ENCODE measurements around the gene STK10.

The STK10 gene

DNA sequence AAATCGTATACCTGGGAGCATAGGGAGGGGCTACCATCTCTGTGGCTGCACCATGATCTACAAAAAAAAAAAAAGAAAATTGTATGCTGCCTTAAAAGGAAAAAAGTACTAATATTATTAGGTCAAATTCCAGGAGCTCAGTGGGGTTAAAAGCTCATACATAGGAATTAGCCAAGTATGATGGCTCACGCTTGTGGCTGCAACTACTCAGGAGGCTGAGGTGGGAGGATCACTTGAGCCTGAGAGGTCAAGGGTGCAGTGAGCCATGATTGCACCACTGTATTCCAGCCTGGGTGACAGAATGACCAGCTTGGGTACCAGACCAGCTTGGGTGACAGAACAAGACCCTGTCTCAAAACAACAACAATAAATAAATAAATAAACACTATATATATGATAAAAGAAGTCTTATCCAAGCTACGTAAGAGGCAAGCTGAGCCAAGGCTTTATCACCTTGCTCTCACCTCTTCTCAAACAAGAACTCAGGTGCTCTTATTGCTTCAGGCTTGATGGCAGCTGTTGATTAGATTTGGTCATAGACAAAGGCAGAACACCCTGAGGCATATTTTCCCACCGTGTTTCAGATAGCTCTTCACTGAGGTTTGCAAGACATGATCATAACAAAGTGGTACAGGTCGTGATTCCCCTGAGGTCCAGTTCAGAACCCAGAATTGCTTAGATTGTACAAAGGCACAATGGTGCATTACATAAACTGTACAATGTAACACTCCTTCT is 178.3 kb downstream of the STK10 start:
- H3K9me3 ChIP-seq (ENCODE audit: control insufficient read depth in 1 of 2, low read length in 2 of 2), result no peaks in the 10 kb centered on the region
- H3K27ac ChIP-seq (ENCODE audit: low read length), result no peak overlapping the region
- H3K27me3 ChIP-seq (ENCODE audit: low read depth, low read length), result no peaks in the 10 kb centered on the region
- H3K4me1 ChIP-seq (ENCODE audit: control insufficient read depth in 1 of 2, insufficient read depth in 2 of 2, low read length in 2 of 2), result peaks cover 0 to 15% of the 10 kb centered on the region in 2 donors
- H3K4me3 ChIP-seq (ENCODE audit: low read depth in 1 of 2, low read length in 2 of 2), result no peak overlapping the region
- H3K36me3 ChIP-seq (ENCODE audit: control insufficient read depth in 1 of 2, insufficient read depth in 2 of 2, low read length in 2 of 2), result peaks cover 0 to 10% of the 10 kb centered on the region in 2 donors

DNA sequence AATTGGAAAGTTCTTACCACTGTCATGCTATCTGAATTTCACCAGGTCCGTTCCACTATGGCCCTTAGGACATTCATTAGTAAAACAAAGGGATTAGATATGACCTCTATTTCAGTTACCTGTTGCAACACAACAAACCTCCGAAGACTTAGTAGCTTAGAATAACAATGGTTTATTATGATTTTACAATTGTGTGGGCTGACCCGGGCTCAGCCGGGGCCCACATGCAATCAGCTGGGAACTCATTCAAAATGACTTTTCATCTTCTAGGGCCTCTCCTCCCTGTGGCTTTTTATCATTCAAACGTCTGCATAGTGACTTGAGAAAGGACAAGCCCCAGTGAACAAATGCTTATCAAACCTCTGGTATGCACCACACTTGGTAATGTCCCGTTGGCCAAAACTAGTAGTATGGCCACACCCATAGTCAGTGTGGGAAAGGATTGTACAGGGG is 179.3 kb downstream of the STK10 start:
- Histone ChIP-seq H3K4me1 (ENCODE audit: control insufficient read depth in 1 of 2, insufficient read depth in 2 of 2, low read length in 2 of 2) (peaks cover 5 to 22% of the 10 kb centered on the region in 2 donors), H3K27me3 (ENCODE audit: low read depth, low read length) (no peaks in the 10 kb centered on the region), H3K27ac (ENCODE audit: low read length) (no peak overlapping the region), H3K4me3 (ENCODE audit: low read depth in 1 of 2, low read length in 2 of 2) (no peak overlapping the region), H3K36me3 (ENCODE audit: control insufficient read depth in 1 of 2, insufficient read depth in 2 of 2, low read length in 2 of 2) (peaks cover 0 to 10% of the 10 kb centered on the region in 2 donors), H3K9me3 (ENCODE audit: control insufficient read depth in 1 of 2, low read length in 2 of 2) (no peaks in the 10 kb centered on the region)

DNA sequence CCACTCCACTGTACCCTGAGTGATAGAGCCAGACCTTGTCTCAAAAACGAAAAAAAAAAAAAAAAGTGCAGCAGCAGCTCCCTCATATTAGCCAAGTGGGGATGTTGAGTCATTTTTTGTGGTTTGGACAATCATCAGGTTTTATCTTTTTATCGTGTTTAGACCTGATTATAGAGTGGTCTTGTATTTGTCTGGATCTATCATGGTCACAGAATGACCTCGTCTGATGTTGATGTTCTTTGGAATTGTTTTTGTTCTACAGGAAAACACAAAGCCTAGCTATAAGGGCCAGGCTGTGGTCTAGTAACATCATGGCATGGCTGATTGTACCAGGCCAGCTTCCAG is 179.9 kb downstream of the STK10 start:
- no peak overlapping the region for H3K27ac ChIP-seq (ENCODE audit: low read length)
- no peaks in the 10 kb centered on the region for H3K9me3 ChIP-seq (ENCODE audit: control insufficient read depth in 1 of 2, low read length in 2 of 2)
- peaks cover 0 to 10% of the 10 kb centered on the region in 2 donors for H3K36me3 ChIP-seq (ENCODE audit: control insufficient read depth in 1 of 2, insufficient read depth in 2 of 2, low read length in 2 of 2)
- no peak overlapping the region for H3K4me3 ChIP-seq (ENCODE audit: low read depth in 1 of 2, low read length in 2 of 2)
- no peaks in the 10 kb centered on the region for H3K27me3 ChIP-seq (ENCODE audit: low read depth, low read length)
- H3K4me1 ChIP-seq (ENCODE audit: control insufficient read depth in 1 of 2, insufficient read depth in 2 of 2, low read length in 2 of 2), result peaks cover 12 to 28% of the 10 kb centered on the region in 2 donors

DNA sequence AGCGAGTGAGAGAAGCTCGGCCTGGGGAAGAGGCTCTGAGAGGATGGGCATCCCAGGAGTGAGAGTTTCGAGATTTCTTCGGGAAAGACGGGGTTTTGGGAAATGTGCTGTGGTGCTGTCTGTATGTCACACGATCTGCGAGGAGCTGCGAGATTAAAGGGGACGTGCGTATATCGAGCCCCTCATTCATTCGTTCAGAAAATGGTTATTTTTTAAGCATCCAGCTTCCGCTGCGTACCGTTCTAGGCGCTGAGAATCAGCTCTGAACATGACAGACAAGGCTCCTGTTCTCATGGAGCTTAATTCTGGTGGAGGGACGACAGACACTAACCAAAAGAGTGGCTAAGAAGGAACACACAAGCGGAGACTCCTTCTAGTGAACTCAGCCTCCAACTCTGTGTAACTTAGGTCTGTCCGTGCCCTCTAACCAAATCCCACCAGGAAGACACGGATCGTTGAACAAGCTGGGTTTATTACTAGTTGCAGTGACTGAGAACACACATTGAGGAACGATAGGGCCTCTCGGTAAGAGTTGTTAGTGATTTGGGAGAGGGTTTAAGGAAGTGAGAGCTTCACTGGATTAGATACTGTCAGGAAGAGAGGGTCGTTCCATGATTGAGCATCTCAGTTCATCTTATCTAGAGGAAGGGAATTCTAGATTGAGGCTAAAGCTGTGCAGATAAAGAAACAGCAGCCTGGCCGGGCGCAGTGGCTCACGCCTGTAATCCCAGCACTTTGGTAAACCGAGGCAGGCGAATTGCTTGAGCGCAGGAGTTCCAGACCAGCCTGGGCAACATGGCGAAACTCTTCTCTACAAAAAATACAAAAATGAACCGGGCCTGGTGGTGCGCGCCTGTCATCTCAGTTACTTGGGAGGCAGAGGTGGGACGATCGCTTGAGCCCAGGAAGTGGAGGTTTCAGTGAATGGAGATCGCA is 180.6 kb downstream of the STK10 start:
- peak overlapping the region; percentile 93 for H3K27ac ChIP-seq (ENCODE audit: low read length)
- peaks cover 15 to 28% of the 10 kb centered on the region in 2 donors for H3K4me1 ChIP-seq (ENCODE audit: control insufficient read depth in 1 of 2, insufficient read depth in 2 of 2, low read length in 2 of 2)
- H3K27me3 ChIP-seq (ENCODE audit: low read depth, low read length), result no peaks in the 10 kb centered on the region
- H3K4me3 ChIP-seq (ENCODE audit: low read depth in 1 of 2, low read length in 2 of 2), result peak overlapping the region; percentile 92
- H3K36me3 ChIP-seq (ENCODE audit: control insufficient read depth in 1 of 2, insufficient read depth in 2 of 2, low read length in 2 of 2), result peaks cover 0 to 10% of the 10 kb centered on the region in 2 donors
- no peaks in the 10 kb centered on the region for H3K9me3 ChIP-seq (ENCODE audit: control insufficient read depth in 1 of 2, low read length in 2 of 2)

DNA sequence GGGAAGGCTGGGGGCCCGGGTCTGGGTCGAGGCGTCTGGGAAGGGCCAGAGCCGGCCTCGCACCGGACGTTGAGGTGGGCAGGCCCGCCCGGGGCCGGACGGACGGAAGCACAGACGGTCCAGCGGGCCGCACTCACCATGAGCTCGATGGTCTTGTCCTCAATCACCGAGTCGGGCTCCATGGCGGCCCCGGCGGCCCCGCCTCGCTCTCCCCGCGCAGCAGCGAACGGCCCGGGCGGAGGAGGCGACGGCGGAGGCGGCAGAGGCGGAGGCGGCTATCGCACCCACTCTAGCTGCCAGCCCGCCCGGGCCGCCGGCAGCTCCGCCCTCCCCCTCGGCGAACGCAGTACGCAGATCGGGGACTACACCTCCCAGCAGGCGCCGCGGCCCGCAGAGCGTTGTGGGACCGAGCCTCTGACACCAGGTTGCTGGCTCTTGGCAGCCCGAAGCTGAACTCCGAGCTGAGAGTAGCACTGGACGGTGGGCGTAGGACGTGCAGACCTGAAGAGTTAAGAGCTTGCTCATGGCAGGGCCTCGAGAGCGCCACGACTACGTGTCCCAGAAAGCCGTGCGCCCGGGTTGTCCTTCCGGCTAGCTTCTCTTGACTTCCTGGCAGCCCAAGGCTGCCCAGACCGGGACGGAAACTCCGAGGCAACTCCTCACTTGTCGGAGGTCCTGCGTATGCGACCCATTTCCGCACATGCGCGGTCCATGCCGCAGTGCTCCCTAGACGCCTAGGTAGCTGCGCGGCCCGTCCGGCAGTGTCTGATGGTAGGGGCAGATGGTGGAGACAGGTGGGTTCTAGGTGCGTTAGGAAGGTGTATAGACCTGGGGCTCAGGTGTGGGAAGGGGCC is 181.5 kb downstream of the STK10 start, which contains the start of gene FBXW11:
Gene FBXW11, minus strand, starts transcription at position 318 of the 854 bp plus-strand sequence. Its CDS starts 136 bp downstream, at position 182.
- Histone ChIP-seq H3K4me3 (ENCODE audit: low read depth in 1 of 2, low read length in 2 of 2) (peak within 1 kb of the TSS; percentile 92), H3K36me3 (ENCODE audit: control insufficient read depth in 1 of 2, insufficient read depth in 2 of 2, low read length in 2 of 2) (peaks cover 0 to 10% of the 10 kb centered on the region in 2 donors), H3K27me3 (ENCODE audit: low read depth, low read length) (no peaks in the 10 kb centered on the region), H3K9me3 (ENCODE audit: control insufficient read depth in 1 of 2, low read length in 2 of 2) (no peaks in the 10 kb centered on the region), H3K27ac (ENCODE audit: low read length) (peak within 1 kb of the TSS; percentile 93), H3K4me1 (ENCODE audit: control insufficient read depth in 1 of 2, insufficient read depth in 2 of 2, low read length in 2 of 2) (peaks cover 15 to 28% of the 10 kb centered on the region in 2 donors)

DNA sequence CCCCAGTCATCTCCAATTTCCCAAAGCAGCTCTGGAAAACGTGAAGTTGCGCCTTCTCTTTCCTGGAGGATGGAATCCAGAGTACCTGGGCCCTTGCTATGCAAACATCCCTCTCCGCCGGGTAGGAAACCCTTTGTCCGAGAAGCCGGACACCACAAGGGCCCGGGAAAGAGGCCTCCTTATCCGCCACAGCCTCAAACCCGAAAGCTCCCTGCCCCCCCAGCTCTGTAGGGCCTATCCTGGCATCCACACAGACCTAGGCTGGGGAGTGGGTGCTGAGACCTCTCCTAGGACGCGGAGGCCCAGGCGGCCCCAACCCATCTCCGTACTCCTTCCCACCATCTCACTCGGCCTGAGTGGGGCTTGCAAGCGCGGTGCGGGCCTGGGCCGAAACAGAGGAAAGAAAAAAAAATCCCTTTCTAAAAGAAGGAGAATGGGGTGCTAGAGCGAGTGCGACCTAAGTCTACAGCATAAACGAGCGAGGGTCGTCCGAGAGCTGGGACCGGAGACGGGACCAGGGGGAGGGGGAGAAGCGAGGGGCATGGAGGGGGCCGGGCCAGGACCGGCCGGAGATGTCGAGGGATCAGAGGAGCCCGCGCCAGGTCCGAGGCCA is 182.2 kb downstream of the STK10 start:
- Histone ChIP-seq H3K4me1 (ENCODE audit: control insufficient read depth in 1 of 2, insufficient read depth in 2 of 2, low read length in 2 of 2) (peaks cover 15 to 28% of the 10 kb centered on the region in 2 donors), H3K36me3 (ENCODE audit: control insufficient read depth in 1 of 2, insufficient read depth in 2 of 2, low read length in 2 of 2) (peaks cover 0 to 10% of the 10 kb centered on the region in 2 donors), H3K27me3 (ENCODE audit: low read depth, low read length) (no peaks in the 10 kb centered on the region), H3K4me3 (ENCODE audit: low read depth in 1 of 2, low read length in 2 of 2) (peak overlapping the region; percentile 92), H3K9me3 (ENCODE audit: control insufficient read depth in 1 of 2, low read length in 2 of 2) (no peaks in the 10 kb centered on the region), H3K27ac (ENCODE audit: low read length) (peak overlapping the region; percentile 93)

DNA sequence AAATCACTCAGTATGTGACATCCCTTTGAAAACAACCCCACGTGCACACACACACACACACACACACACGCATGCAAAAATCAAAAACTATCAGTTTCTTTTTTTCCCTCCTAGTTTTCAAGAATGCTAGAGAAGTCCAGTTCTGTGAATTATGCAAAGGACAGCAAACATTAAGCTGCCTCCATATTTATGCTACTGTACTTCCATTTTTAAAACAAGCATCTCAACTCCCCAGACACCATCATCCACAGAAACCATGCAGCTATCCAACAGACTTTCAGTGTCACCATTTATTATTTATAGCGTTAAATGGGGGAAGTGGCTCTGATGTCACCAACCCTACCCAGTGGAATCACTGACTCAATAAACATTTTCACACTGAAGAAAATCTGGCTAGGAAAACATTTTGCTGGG is 183.2 kb downstream of the STK10 start:
- H3K4me3 ChIP-seq (ENCODE audit: low read depth in 1 of 2, low read length in 2 of 2), result peak overlapping the region; percentile 92
- H3K27ac ChIP-seq (ENCODE audit: low read length), result peak overlapping the region; percentile 93
- H3K4me1 ChIP-seq (ENCODE audit: control insufficient read depth in 1 of 2, insufficient read depth in 2 of 2, low read length in 2 of 2), result peaks cover 15 to 30% of the 10 kb centered on the region in 2 donors
- H3K9me3 ChIP-seq (ENCODE audit: control insufficient read depth in 1 of 2, low read length in 2 of 2), result no peaks in the 10 kb centered on the region
- H3K36me3 ChIP-seq (ENCODE audit: control insufficient read depth in 1 of 2, insufficient read depth in 2 of 2, low read length in 2 of 2), result peaks cover 0 to 10% of the 10 kb centered on the region in 2 donors
- no peaks in the 10 kb centered on the region for H3K27me3 ChIP-seq (ENCODE audit: low read depth, low read length)

DNA sequence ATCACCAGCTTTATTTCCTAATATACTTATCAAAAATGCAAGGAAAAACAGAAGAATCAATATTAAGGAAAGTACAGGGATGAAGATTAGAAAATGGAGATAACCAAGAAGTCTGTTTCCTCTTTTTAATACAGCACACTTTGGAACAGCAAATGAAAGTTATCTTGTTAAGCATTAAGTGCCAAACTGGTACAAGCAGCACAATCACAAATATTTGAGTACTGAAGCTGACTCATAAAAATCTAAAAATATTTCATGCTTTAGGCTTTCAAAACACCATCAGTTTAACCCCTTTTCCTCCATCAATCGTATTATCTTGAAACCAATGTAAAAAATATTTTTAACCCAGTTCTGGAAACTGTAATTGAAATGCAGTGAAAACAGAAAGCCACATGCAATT is 184.3 kb downstream of the STK10 start:
- Histone ChIP-seq H3K9me3 (ENCODE audit: control insufficient read depth in 1 of 2, low read length in 2 of 2) (no peaks in the 10 kb centered on the region), H3K36me3 (ENCODE audit: control insufficient read depth in 1 of 2, insufficient read depth in 2 of 2, low read length in 2 of 2) (peaks cover 0 to 10% of the 10 kb centered on the region in 2 donors), H3K4me3 (ENCODE audit: low read depth in 1 of 2, low read length in 2 of 2) (no peak overlapping the region), H3K27me3 (ENCODE audit: low read depth, low read length) (no peaks in the 10 kb centered on the region), H3K27ac (ENCODE audit: low read length) (peak overlapping the region; percentile 18), H3K4me1 (ENCODE audit: control insufficient read depth in 1 of 2, insufficient read depth in 2 of 2, low read length in 2 of 2) (peaks cover 15 to 35% of the 10 kb centered on the region in 2 donors)

DNA sequence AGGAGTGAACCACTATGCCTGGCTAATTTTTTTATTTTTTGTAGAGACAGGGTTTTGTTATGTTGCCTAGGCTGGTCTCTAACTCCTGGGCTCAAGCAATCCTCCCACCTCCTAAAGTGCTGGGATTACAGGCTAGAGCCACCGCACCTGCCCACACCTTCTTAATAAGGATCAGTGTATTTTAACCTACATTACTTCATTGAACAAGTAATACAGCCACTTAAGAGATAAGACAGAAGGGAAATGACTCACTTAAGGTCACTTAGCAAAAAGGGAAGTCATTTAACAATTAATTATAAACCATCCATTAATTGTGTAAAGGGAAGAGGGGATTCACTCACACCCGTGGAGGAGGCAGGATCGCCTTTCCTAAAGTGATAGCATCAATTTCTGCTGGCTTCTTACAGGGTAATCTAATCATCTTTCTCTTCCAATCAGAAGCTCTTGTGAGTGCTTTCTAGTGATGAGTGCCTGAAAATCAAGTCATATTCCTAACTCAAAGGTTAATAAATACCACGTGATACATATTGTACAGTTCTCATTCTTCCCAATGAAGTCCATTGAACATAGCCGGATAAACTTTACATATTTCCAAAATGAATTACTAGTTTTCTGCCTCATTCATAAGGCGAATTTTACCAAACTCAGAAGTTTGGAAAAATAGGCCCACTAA is 185.0 kb downstream of the STK10 start:
- Histone ChIP-seq H3K27me3 (ENCODE audit: low read depth, low read length) (no peaks in the 10 kb centered on the region), H3K4me1 (ENCODE audit: control insufficient read depth in 1 of 2, insufficient read depth in 2 of 2, low read length in 2 of 2) (peaks cover 15 to 33% of the 10 kb centered on the region in 2 donors), H3K36me3 (ENCODE audit: control insufficient read depth in 1 of 2, insufficient read depth in 2 of 2, low read length in 2 of 2) (peaks cover 0 to 10% of the 10 kb centered on the region in 2 donors), H3K4me3 (ENCODE audit: low read depth in 1 of 2, low read length in 2 of 2) (no peak overlapping the region), H3K27ac (ENCODE audit: low read length) (peak overlapping the region; percentile 18), H3K9me3 (ENCODE audit: control insufficient read depth in 1 of 2, low read length in 2 of 2) (no peaks in the 10 kb centered on the region)

DNA sequence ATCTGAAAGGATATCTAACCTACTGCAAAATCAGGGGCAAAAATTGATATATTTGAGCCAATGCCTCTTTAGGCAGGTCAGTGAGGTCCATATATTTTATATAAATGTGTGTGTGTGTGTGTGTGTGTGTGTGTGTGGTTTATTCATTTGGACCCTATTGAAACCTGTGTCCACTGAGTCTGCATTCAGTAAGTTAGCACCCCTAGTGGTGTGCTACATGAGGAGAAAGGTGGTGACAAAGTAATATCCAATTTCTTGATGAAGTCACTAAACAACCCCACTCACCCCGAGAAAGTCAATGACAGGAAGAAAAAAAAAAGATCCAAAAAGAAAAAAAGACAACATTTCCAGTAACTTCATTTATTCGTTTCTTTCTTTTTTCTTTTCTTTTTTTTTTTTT is 185.7 kb downstream of the STK10 start:
- H3K27ac ChIP-seq (ENCODE audit: low read length), result no peak overlapping the region
- H3K9me3 ChIP-seq (ENCODE audit: control insufficient read depth in 1 of 2, low read length in 2 of 2), result no peaks in the 10 kb centered on the region
- peaks cover 0 to 10% of the 10 kb centered on the region in 2 donors for H3K36me3 ChIP-seq (ENCODE audit: control insufficient read depth in 1 of 2, insufficient read depth in 2 of 2, low read length in 2 of 2)
- no peaks in the 10 kb centered on the region for H3K27me3 ChIP-seq (ENCODE audit: low read depth, low read length)
- H3K4me1 ChIP-seq (ENCODE audit: control insufficient read depth in 1 of 2, insufficient read depth in 2 of 2, low read length in 2 of 2), result peaks cover 15 to 27% of the 10 kb centered on the region in 2 donors
- H3K4me3 ChIP-seq (ENCODE audit: low read depth in 1 of 2, low read length in 2 of 2), result no peak overlapping the region

Data from muscle layer of duodenum (tissue), 2 donors.